Uterus (tissue), 4 donors: ENCODE measurements around the gene TUBA8. TPM values are rescaled to one million over a fixed set of nuclear protein-coding genes. Genes with fewer than 3 reads are reported as not detected.

Source experiments
- DNase-seq, 2 donors: peaks; one replicate each; pipeline ENCODE4 v3.0.0-alpha.2; 2019 to 2020
- H3K27ac ChIP-seq, 2 donors: fragments of 200-600 bp; sonication (generic); 1 replicate in 1 of 2; 2 replicates in 1 of 2; pipeline ENCODE4 v1.5.1; 2016 to 2018
- H3K27me3 ChIP-seq, 2 donors: fragments of 200-600 bp; sonication (generic); one replicate each; pipeline ENCODE4 v1.5.1; 2018 to 2019; ENCODE audit warnings: control low read depth in 1 of 2
- H3K36me3 ChIP-seq, 2 donors: fragments of 200-600 bp; sonication (generic); one replicate each; pipeline ENCODE4 v1.5.1; 2019; ENCODE audit warnings: control low read depth in 1 of 2
- H3K4me1 ChIP-seq, 2 donors: fragments of 200-600 bp; sonication (generic); one replicate each; pipeline ENCODE4 v1.5.1; 2018 to 2019; ENCODE audit warnings: control low read depth in 1 of 2
- H3K4me3 ChIP-seq, 2 donors: fragments of 200-600 bp; sonication (generic); 1 replicate in 1 of 2; 2 replicates in 1 of 2; pipeline ENCODE4 v1.5.1; 2018 to 2019; ENCODE audit warnings: mild to moderate bottlenecking in 1 of 2
- H3K9me3 ChIP-seq, 2 donors: fragments of 200-600 bp; sonication (generic); one replicate each; pipeline ENCODE4 v1.5.1; 2019; ENCODE audit warnings: control low read depth in 1 of 2
- CTCF ChIP-seq, 4 experiments: fragments of 200-600 bp in 2 of 4; fragments of 450-650 bp in 2 of 4; sonication (generic) in 2 of 4; IDR thresholded peaks; one replicate each; pipeline ENCODE4 v1.5.1; 2016 to 2019; ENCODE audit warnings: antibody characterized with exemption in 4 of 4, mild to moderate bottlenecking in 2 of 4, moderate library complexity in 1 of 4
- POLR2A ChIP-seq, 2 donors: fragments of 450-650 bp; IDR thresholded peaks; one replicate each; pipeline ENCODE4 v1.6.1; 2016; ENCODE audit warnings: antibody characterized with exemption in 2 of 2, mild to moderate bottlenecking in 1 of 2, moderate library complexity in 1 of 2
- intact Hi-C: fragments of 100-400 bp; cut with DNase I; formaldehyde crosslinking; loops from one replicate; pipeline ENCODE4 v1.15.1; 2023; ENCODE audit warnings: low total_unique reads
- total RNA-seq, 4 donors: library from RNA; depleted of rRNA in 3 of 4; stranded (reverse); fragments of >200 nt in 3 of 4; gene quantifications; one replicate each; pipeline versions ENCODE4 v1.1.0 to v1.2.4, GENCODE V29; 2014 to 2023
- donor health status: DM: yes; HTN: yes; CAD: no.

The TUBA8 gene
- total RNA-seq, 4 donors from 2014 or later = 0.90 to 14.6 (median 2.2) TPM; not detected in 1

- no peak for DNase-seq
- no peaks in the 10 kb centered on the region for H3K9me3 ChIP-seq
- H3K4me3 ChIP-seq = no peak overlapping the region
- peaks cover 4 to 6% of the 10 kb centered on the region in 2 donors for H3K4me1 ChIP-seq
- no peak for TF ChIP-seq POLR2A (IDR thresholded peaks at IDR 0.05)
- no peak for TF ChIP-seq CTCF (IDR thresholded peaks at IDR 0.05)
- H3K27ac ChIP-seq = peak overlapping the region in 1 of 2 donors; percentile 99
- no peaks in the 10 kb centered on the region for H3K36me3 ChIP-seq
- intact Hi-C loops = no loop called here
- no peaks in the 10 kb centered on the region for H3K27me3 ChIP-seq
Observed at GRCh38 chr22:18065256-18065655, 45.4 kb upstream of the TUBA8 start.

- H3K27ac ChIP-seq = peak overlapping the region; percentile 95 to 99
- H3K9me3 ChIP-seq = no peaks in the 10 kb centered on the region
- TF ChIP-seq POLR2A (IDR thresholded peaks at IDR 0.05) (no peak), CTCF (IDR thresholded peaks at IDR 0.05) (no peak)
- no peaks in the 10 kb centered on the region for H3K27me3 ChIP-seq
- no peaks in the 10 kb centered on the region for H3K36me3 ChIP-seq
- intact Hi-C loops = no loop called here
- peaks cover 4 to 6% of the 10 kb centered on the region in 2 donors for H3K4me1 ChIP-seq
- no peak for DNase-seq
- H3K4me3 ChIP-seq = no peak overlapping the region
Observed at GRCh38 chr22:18066181-18066859, 44.3 kb upstream of the TUBA8 start.

- Histone ChIP-seq H3K36me3 (no peaks in the 10 kb centered on the region), H3K4me1 (peaks cover 4 to 6% of the 10 kb centered on the region in 2 donors), H3K27me3 (no peaks in the 10 kb centered on the region), H3K9me3 (no peaks in the 10 kb centered on the region), H3K4me3 (no peak overlapping the region), H3K27ac (peak overlapping the region; percentile 95 to 99)
- DNase-seq = no peak
- no peak for TF ChIP-seq POLR2A (IDR thresholded peaks at IDR 0.05)
- TF ChIP-seq CTCF (IDR thresholded peaks at IDR 0.05) = no peak
- intact Hi-C loops = no loop called here
Observed at GRCh38 chr22:18067121-18067520, 43.5 kb upstream of the TUBA8 start.

GRCh38 chr22:18067548-18068341 is 42.9 kb upstream of the TUBA8 start:
- intact Hi-C loops = no loop called here
- DNase-seq = no peak
- peak overlapping the region; percentile 95 to 99 for H3K27ac ChIP-seq
- H3K9me3 ChIP-seq = no peaks in the 10 kb centered on the region
- no peaks in the 10 kb centered on the region for H3K36me3 ChIP-seq
- no peaks in the 10 kb centered on the region for H3K27me3 ChIP-seq
- TF ChIP-seq POLR2A (IDR thresholded peaks at IDR 0.05) (no peak), CTCF (IDR thresholded peaks at IDR 0.05) (no peak)
- no peak overlapping the region for H3K4me3 ChIP-seq
- H3K4me1 ChIP-seq = peaks cover 2 to 6% of the 10 kb centered on the region in 2 donors

- Histone ChIP-seq H3K27ac (peak overlapping the region; percentile 95 to 99), H3K4me3 (no peak overlapping the region), H3K36me3 (no peaks in the 10 kb centered on the region), H3K4me1 (peaks cover 0 to 6% of the 10 kb centered on the region in 2 donors), H3K9me3 (no peaks in the 10 kb centered on the region), H3K27me3 (no peaks in the 10 kb centered on the region)
- TF ChIP-seq POLR2A (IDR thresholded peaks at IDR 0.05) (peak; percentile 25 to 72), CTCF (IDR thresholded peaks at IDR 0.05) (no peak)
- DNase-seq = peak; percentile 46 to 75
- intact Hi-C loops = no loop called here
Observed at GRCh38 chr22:18068381-18068988, 42.1 kb upstream of the TUBA8 start.
